Liver (tissue), 9 donors: ENCODE measurements around the gene ASB1. TPM values are rescaled to one million over a fixed set of nuclear protein-coding genes. Genes with fewer than 3 reads are reported as not detected.

Experiments
- DNase-seq: peaks from one replicate; pipeline ENCODE4 v3.0.0-alpha.2; 2017; ENCODE audit warnings: low spot score
- H3K27ac ChIP-seq, 2 donors: one replicate each; pipeline ENCODE4 v1.7.0; 2013; ENCODE audit warnings: inconsistent platforms in 2 of 2, low read length in 2 of 2, control low read depth in 1 of 2, low read depth in 1 of 2, mild to moderate bottlenecking in 1 of 2
- H3K27me3 ChIP-seq, 4 donors: one replicate each; pipeline versions ENCODE4 v1.6.1 to v1.7.0; 2013; ENCODE audit warnings: low read length in 3 of 4, inconsistent platforms in 1 of 4, mild to moderate bottlenecking in 1 of 4, moderate library complexity in 1 of 4; ENCODE audit not compliant: control insufficient read depth in 4 of 4, insufficient read depth in 4 of 4
- H3K36me3 ChIP-seq, 4 donors: one replicate each; pipeline versions ENCODE4 v1.6.1 to v1.7.0; 2013; ENCODE audit warnings: low read length in 3 of 4, mild to moderate bottlenecking in 3 of 4, low read depth in 1 of 4, moderate library complexity in 1 of 4; ENCODE audit not compliant: control insufficient read depth in 4 of 4, insufficient read depth in 3 of 4
- H3K4me1 ChIP-seq, 4 donors: one replicate each; pipeline versions ENCODE4 v1.6.1 to v1.7.0; 2013; ENCODE audit warnings: low read length in 3 of 4, mild to moderate bottlenecking in 3 of 4, moderate library complexity in 1 of 4; ENCODE audit not compliant: control insufficient read depth in 4 of 4, insufficient read depth in 4 of 4
- H3K4me3 ChIP-seq, 3 donors: one replicate each; pipeline versions ENCODE4 v1.6.1 to v1.7.0; 2013; ENCODE audit warnings: low read length in 3 of 3, control low read depth in 1 of 3, low read depth in 1 of 3, mild to moderate bottlenecking in 1 of 3
- H3K9ac ChIP-seq, 2 donors: one replicate each; pipeline ENCODE4 v1.7.0; 2013; ENCODE audit warnings: low read length in 2 of 2, mild to moderate bottlenecking in 2 of 2, moderate library complexity in 2 of 2, control low read depth in 1 of 2, low read depth in 1 of 2
- H3K9me3 ChIP-seq, 4 donors: one replicate each; pipeline versions ENCODE4 v1.6.1 to v1.7.0; 2013; ENCODE audit warnings: low read length in 3 of 4; ENCODE audit not compliant: control insufficient read depth in 4 of 4
- EGR1 ChIP-seq, 2 donors: IDR thresholded peaks; 2 replicates each; pipeline ENCODE4 v1.6.1; 2016 to 2018; ENCODE audit warnings: antibody characterized with exemption in 2 of 2, low read depth in 2 of 2
- FOXA1 ChIP-seq: IDR thresholded peaks from 2 replicates; pipeline ENCODE4 v1.6.1; 2016; ENCODE audit warnings: antibody characterized with exemption
- FOXA2 ChIP-seq: IDR thresholded peaks from 2 replicates; pipeline ENCODE4 v1.6.1; 2016; ENCODE audit warnings: antibody characterized with exemption
- GABPA ChIP-seq, 2 donors: IDR thresholded peaks in 1 of 2; conservative IDR thresholded peaks in 1 of 2; 2 replicates each; pipeline ENCODE4 v1.6.1; 2016; ENCODE audit warnings: antibody characterized with exemption in 2 of 2, mild to moderate bottlenecking in 1 of 2, moderate library complexity in 1 of 2
- HNF4A ChIP-seq, 2 donors: conservative IDR thresholded peaks; 2 replicates each; pipeline ENCODE4 v1.6.1; 2016; ENCODE audit warnings: antibody characterized with exemption in 2 of 2, mild to moderate bottlenecking in 2 of 2
- HNF4G ChIP-seq: IDR thresholded peaks from 2 replicates; pipeline ENCODE4 v1.6.1; 2016; ENCODE audit warnings: antibody characterized with exemption
- JUND ChIP-seq, 2 donors: IDR thresholded peaks; 2 replicates each; pipeline ENCODE4 v1.6.1; 2016; ENCODE audit warnings: antibody characterized with exemption in 2 of 2
- MAX ChIP-seq: IDR thresholded peaks from 2 replicates; pipeline ENCODE4 v1.6.1; 2016; ENCODE audit warnings: antibody characterized with exemption
- NR2F2 ChIP-seq: IDR thresholded peaks from 2 replicates; pipeline ENCODE4 v1.6.1; 2016; ENCODE audit warnings: antibody characterized with exemption
- RAD21 ChIP-seq, 2 donors: IDR thresholded peaks; 2 replicates each; pipeline ENCODE4 v1.6.1; 2016; ENCODE audit warnings: antibody characterized with exemption in 2 of 2, mild to moderate bottlenecking in 2 of 2
- REST ChIP-seq: IDR thresholded peaks from 2 replicates; pipeline ENCODE4 v1.6.1; 2016; ENCODE audit warnings: antibody characterized with exemption, mild to moderate bottlenecking
- RXRA ChIP-seq, 2 donors: IDR thresholded peaks; 2 replicates each; pipeline ENCODE4 v1.6.1; 2017 to 2018; ENCODE audit warnings: antibody characterized with exemption in 2 of 2, mild to moderate bottlenecking in 1 of 2
- SP1 ChIP-seq: IDR thresholded peaks from 2 replicates; pipeline ENCODE4 v1.6.1; 2018; ENCODE audit warnings: antibody characterized with exemption, mild to moderate bottlenecking
- TAF1 ChIP-seq: conservative IDR thresholded peaks from 2 replicates; pipeline ENCODE4 v1.6.1; 2016; ENCODE audit warnings: antibody characterized with exemption, mild to moderate bottlenecking
- YY1 ChIP-seq: IDR thresholded peaks from 2 replicates; pipeline ENCODE4 v1.6.1; 2016; ENCODE audit warnings: antibody characterized with exemption, mild to moderate bottlenecking
- ZBTB33 ChIP-seq: IDR thresholded peaks from 2 replicates; pipeline ENCODE4 v1.6.1; 2016; ENCODE audit warnings: antibody characterized with exemption
- WGBS: extraction: QIAGEN DNeasy Blood & Tissue Kit; methylation state at CpG from one replicate; pipeline ENCODE4 v1.1.7; 2013; 5-methylcytosine and 5-hydroxymethylcytosine counted together
- polyA plus RNA-seq, 2 donors: library from polyadenylated mRNA; stranded (reverse) in 1 of 2; unstranded in 1 of 2; fragments of 200-250 nt in 1 of 2; fragments of >200 nt in 1 of 2; fragmentation: Nextera tagmentation in 1 of 2; extraction: Ambion mirVana in 1 of 2; gene quantifications; one replicate each; pipeline versions ENCODE4 v1.2.1 to v1.2.3, GENCODE V29; 2013 to 2015
- total RNA-seq, 2 donors: library from RNA; depleted of rRNA; stranded (reverse); fragments of >200 nt; gene quantifications; one replicate each; pipeline ENCODE4 v1.2.3, GENCODE V29; 2014
- TF ChIP-seq, protein P1 (sequence below): IDR thresholded peaks from 2 replicates; pipeline ENCODE4 v1.6.1; 2016; ENCODE audit warnings: antibody characterized with exemption
- donor health status: healthy.
- donor health status: healthy.
- donor health status: healthy.
- donor health status: healthy.
- donor health status: healthy.

The ASB1 gene
- total and polyA plus RNA-seq, 4 donors, result 6.1 to 15.2 (median 10.5) TPM

GRCh38 chr2:238418196-238418998 is 8.3 kb upstream of the ASB1 start:
- TF ChIP-seq NR2F2, result no peak
- no peak for TF ChIP-seq RXRA (IDR thresholded peaks at IDR 0.05)
- TF ChIP-seq MAX, result no peak
- TF ChIP-seq HNF4A (conservative IDR thresholded peaks at IDR 0.05), result no peak
- no peak for TF ChIP-seq EGR1 (IDR thresholded peaks at IDR 0.05; ENCODE audit: low read depth in 2 of 2)
- no peak for TF ChIP-seq YY1
- no peak for TF ChIP-seq FOXA1
- TF ChIP-seq JUND (IDR thresholded peaks at IDR 0.05), result no peak
- WGBS, result 92% methylated on average over 6 of the region's 6 CpGs
- H3K27me3 ChIP-seq, result no peaks in the 10 kb centered on the region

GRCh38 chr2:238418999-238419546 is 7.7 kb upstream of the ASB1 start:
- no peaks in the 10 kb centered on the region for H3K27me3 ChIP-seq
- TF ChIP-seq EGR1 (IDR thresholded peaks at IDR 0.05; ENCODE audit: low read depth in 2 of 2) (no peak), ZBTB33 (no peak), FOXA2 (no peak), FOXA1 (no peak), MAX (no peak), YY1 (no peak), JUND (IDR thresholded peaks at IDR 0.05) (no peak), GABPA (IDR thresholded peaks at IDR 0.05 in 1 of 2, conservative IDR thresholded peaks at IDR 0.05 in 1 of 2) (no peak), HNF4A (conservative IDR thresholded peaks at IDR 0.05) (no peak), SP1 (no peak), RAD21 (IDR thresholded peaks at IDR 0.05) (no peak), NR2F2 (no peak), TAF1 (no peak), HNF4G (no peak), RXRA (IDR thresholded peaks at IDR 0.05) (no peak), REST (no peak)
- TF ChIP-seq, protein P1, sequence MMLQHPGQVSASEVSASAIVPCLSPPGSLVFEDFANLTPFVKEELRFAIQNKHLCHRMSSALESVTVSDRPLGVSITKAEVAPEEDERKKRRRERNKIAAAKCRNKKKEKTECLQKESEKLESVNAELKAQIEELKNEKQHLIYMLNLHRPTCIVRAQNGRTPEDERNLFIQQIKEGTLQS, result no peak
- H3K4me1 ChIP-seq, result no peaks in the 10 kb centered on the region
- peaks cover 0 to 11% (median 5%) of the 10 kb centered on the region in 4 donors for H3K9me3 ChIP-seq
- no peak overlapping the region for H3K4me3 ChIP-seq
- no peak overlapping the region for H3K9ac ChIP-seq
- 92% methylated on average over 2 of the region's 2 CpGs for WGBS
- DNase-seq, result no peak
- no peaks in the 10 kb centered on the region for H3K36me3 ChIP-seq
- H3K27ac ChIP-seq, result no peak overlapping the region

More at GRCh38 chr2:238418196-238418998, 8.3 kb upstream of the ASB1 start:
- DNase-seq, result no peak
- Histone ChIP-seq H3K27ac (no peak overlapping the region), H3K4me3 (no peak overlapping the region), H3K4me1 (no peaks in the 10 kb centered on the region), H3K36me3 (no peaks in the 10 kb centered on the region), H3K9ac (no peak overlapping the region), H3K9me3 (peaks cover 0 to 11% (median 5%) of the 10 kb centered on the region in 4 donors)
